WTC11 (cell line): Measurements from ENCODE around the gene HOXB6. TPM values are rescaled to one million over a fixed set of nuclear protein-coding genes. Genes with fewer than 3 reads are reported as not detected.

Experiments used
- ATAC-seq: fragments of 200-7000 bp; cut with Tn5 transposase; 2 replicates; pipeline ENCODE4 v1.10.0; 2021; ENCODE audit warnings: mild to moderate bottlenecking, moderate library complexity
- CTCF ChIA-PET: fragments of 300-600 bp; sonication (Branson Sonifier 250); formaldehyde crosslinking; loops from one replicate; lab custom pipeline; 2021; ENCODE audit warnings: antibody characterized with exemption; lab: Charles Lee
- POLR2A ChIA-PET: fragments of 350-600 bp; sonication (Branson Sonifier 250); formaldehyde crosslinking; loops from one replicate; lab custom pipeline; 2021; ENCODE audit warnings: antibody characterized with exemption; lab: Charles Lee
- DNase-seq: peaks from one replicate; pipeline ENCODE4 v3.0.0; 2021; ENCODE audit warnings: low spot score
- H3K27ac Mint-ChIP-seq: 2 replicates; pipeline ENCODE4 v1.8.0; 2021; ENCODE audit warnings: mixed read lengths
- H3K27me3 Mint-ChIP-seq: 2 replicates; pipeline ENCODE4 v1.8.0; 2021; ENCODE audit warnings: low read depth, mild to moderate bottlenecking, moderate library complexity, mixed read lengths
- H3K36me3 Mint-ChIP-seq: 2 replicates; pipeline ENCODE4 v1.8.0; 2021; ENCODE audit warnings: mixed read lengths
- H3K4me1 Mint-ChIP-seq: 2 replicates; pipeline ENCODE4 v1.8.0; 2022; ENCODE audit warnings: mixed read lengths
- H3K4me3 Mint-ChIP-seq: 2 replicates; pipeline ENCODE4 v1.8.0; 2021; ENCODE audit warnings: mild to moderate bottlenecking, moderate library complexity, mixed read lengths
- H3K9me3 Mint-ChIP-seq: 2 replicates; pipeline ENCODE4 v1.8.0; 2021; ENCODE audit warnings: mixed read lengths
- AFF4 ChIP-seq: sonication (generic); formaldehyde crosslinking; IDR thresholded peaks from 2 replicates; pipeline ENCODE4 v1.8.1; 2023; ENCODE audit warnings: mild to moderate bottlenecking, missing genetic modification reagents, borderline replicate concordance
- CREM ChIP-seq: sonication (generic); formaldehyde crosslinking; IDR thresholded peaks from 2 replicates; pipeline ENCODE4 v1.8.1; 2022; ENCODE audit warnings: mild to moderate bottlenecking, missing genetic modification reagents, moderate library complexity
- CTCF ChIP-seq: fragments of 200-600 bp; IDR thresholded peaks from 2 replicates; pipeline ENCODE4 v1.8.0; 2022; ENCODE audit warnings: antibody characterized with exemption
- ESRRA ChIP-seq: sonication (generic); formaldehyde crosslinking; IDR thresholded peaks from 2 replicates; pipeline ENCODE4 v1.8.1; 2022; ENCODE audit warnings: mild to moderate bottlenecking, missing genetic modification reagents, borderline replicate concordance
- FOXP1 ChIP-seq: sonication (generic); formaldehyde crosslinking; IDR thresholded peaks from 2 replicates; pipeline ENCODE4 v1.8.0; 2022; ENCODE audit warnings: missing genetic modification reagents, mild to moderate bottlenecking, moderate library complexity, borderline replicate concordance
- NR2C2 ChIP-seq: sonication (generic); formaldehyde crosslinking; IDR thresholded peaks from 2 replicates; pipeline ENCODE4 v1.8.0; 2022; ENCODE audit warnings: mild to moderate bottlenecking, missing genetic modification reagents
- STAT6 ChIP-seq: sonication (generic); formaldehyde crosslinking; conservative IDR thresholded peaks from 2 replicates; pipeline ENCODE4 v1.8.1; 2023; ENCODE audit warnings: mild to moderate bottlenecking, low read depth, missing genetic modification reagents, moderate library complexity
- USF1 ChIP-seq: sonication (generic); formaldehyde crosslinking; IDR thresholded peaks from 2 replicates; pipeline ENCODE4 v1.8.0; 2022; ENCODE audit warnings: mild to moderate bottlenecking, missing genetic modification reagents
- USF2 ChIP-seq: sonication (generic); formaldehyde crosslinking; IDR thresholded peaks from 2 replicates; pipeline ENCODE4 v1.8.1; 2023; ENCODE audit warnings: mild to moderate bottlenecking, missing genetic modification reagents, moderate library complexity
- ZBTB21 ChIP-seq: sonication (generic); formaldehyde crosslinking; IDR thresholded peaks from 2 replicates; pipeline ENCODE4 v1.8.1; 2023; ENCODE audit warnings: mild to moderate bottlenecking, missing genetic modification reagents, borderline replicate concordance
- ZNF138 ChIP-seq: sonication (generic); formaldehyde crosslinking; conservative IDR thresholded peaks from 2 replicates; pipeline ENCODE4 v1.8.1; 2022; ENCODE audit warnings: mild to moderate bottlenecking, moderate library complexity, missing genetic modification reagents
- ZNF232 ChIP-seq: sonication (generic); formaldehyde crosslinking; IDR thresholded peaks from 2 replicates; pipeline ENCODE4 v1.8.0; 2022; ENCODE audit warnings: mild to moderate bottlenecking, missing genetic modification reagents
- ZNF317 ChIP-seq: sonication (generic); formaldehyde crosslinking; IDR thresholded peaks from 2 replicates; pipeline ENCODE4 v1.8.1; 2023; ENCODE audit warnings: low read depth, mild to moderate bottlenecking, moderate library complexity, missing genetic modification reagents, borderline replicate concordance
- total RNA-seq: library from RNA; stranded (reverse); gene quantifications from 3 replicates; pipeline ENCODE4 v1.2.3, GENCODE V29; 2021

HOXB6 gene
- total RNA-seq, 1 experiment from 2014 or later = not detected

- DNase-seq (no peak), ATAC-seq (no peak)
- CTCF ChIA-PET = interaction anchor here (1.2 kb wide), 2 partner anchors 9 to 64 kb away, joined by 3 read pairs; no protein-coding TSS in a partner anchor
- Mint-ChIP-seq H3K4me1 (peaks cover 69% of the 10 kb centered on the region), H3K27ac (no peak overlapping the region), H3K4me3 (peak overlapping the region; percentile 41), H3K36me3 (no peaks in the 10 kb centered on the region), H3K9me3 (no peaks in the 10 kb centered on the region), H3K27me3 (peaks cover 100% of the 10 kb centered on the region; the same call in 1 of the 2 replicates)
- no peak for TF ChIP-seq CTCF
- no peak for TF ChIP-seq FOXP1 (CRISPR knock-in tag)
- TF ChIP-seq AFF4 (CRISPR knock-in tag) = no peak
- no peak for TF ChIP-seq CREM (CRISPR knock-in tag)
- TF ChIP-seq ZBTB21 (CRISPR knock-in tag) = no peak
- no peak for TF ChIP-seq ZNF138 (CRISPR knock-in tag)
- no peak for TF ChIP-seq NR2C2 (CRISPR knock-in tag)
- no peak for TF ChIP-seq STAT6
- TF ChIP-seq ESRRA (CRISPR knock-in tag) = no peak
- POLR2A ChIA-PET = no interaction called here
Measured at GRCh38 chr17:48548523-48549280, 56.1 kb downstream of the HOXB6 start.

- Mint-ChIP-seq H3K27me3 (peaks cover 99% of the 10 kb centered on the region; the same call in 1 of the 2 replicates), H3K27ac (no peak overlapping the region), H3K4me1 (peaks cover 70% of the 10 kb centered on the region), H3K36me3 (no peaks in the 10 kb centered on the region), H3K9me3 (no peaks in the 10 kb centered on the region), H3K4me3 (peak overlapping the region; percentile 41)
- ATAC-seq (no peak), DNase-seq (no peak)
- POLR2A ChIA-PET = no interaction called here
- TF ChIP-seq ZNF232 (CRISPR knock-in tag) (no peak), USF2 (peak; percentile 77), USF1 (CRISPR knock-in tag) (peak; percentile 66; the same call in 1 of the 2 replicates), ZNF317 (CRISPR knock-in tag) (no peak)
- CTCF ChIA-PET = interaction anchor here (0.9 to 2.3 kb wide), 5 partner anchors 43 to 212 kb away, joined by 3 to 8 read pairs (median 4); no protein-coding TSS in a partner anchor
Measured at GRCh38 chr17:48547808-48548522, 56.8 kb downstream of the HOXB6 start.
